HepG2 (cell line): ENCODE results near the gene BARX1. TPM values are rescaled to one million over a fixed set of nuclear protein-coding genes. Genes with fewer than 3 reads are reported as not detected.

Experiments used
- ATAC-seq: fragments of 200-7000 bp; cut with Tn5 transposase; 3 replicates; pipeline ENCODE4 v1.9.1; 2020; ENCODE audit warnings: mild to moderate bottlenecking, moderate library complexity
- BruUV-seq: library from RNA; stranded (reverse); fragments of 400-500 nt; replicated peaks from 2 replicates; lab custom pipeline; 2021; lab: Mats Ljungman, UMichigan
- CTCF ChIA-PET: fragments of 300-600 bp; formaldehyde crosslinking; extraction: SDS; loops from one replicate; lab custom pipeline; 2021; ENCODE audit warnings: low total read pairs, inconsistent platforms, low intra/inter-chr PET ratio; lab: Yijun Ruan, JAX
- POLR2A ChIA-PET: fragments of 350-600 bp; sonication (Branson Sonifier 250); formaldehyde crosslinking; loops from one replicate; lab custom pipeline; 2020; ENCODE audit warnings: antibody characterized with exemption, inconsistent platforms; lab: Yijun Ruan, JAX
- DNase-seq: peaks from one replicate; pipeline ENCODE4 v3.0.0-alpha.2; 2015; ENCODE audit warnings: low spot score
- FAIRE-seq: peaks from 3 replicates; lab custom pipeline; 2011; peaks lifted over from hg19 to GRCh38; lab: Jason Lieb, UNC
- H2AFZ ChIP-seq: one replicate; pipeline ENCODE4 v1.6.1; 2011; ENCODE audit warnings: low read length, inconsistent platforms
- H3K27ac ChIP-seq: fragments of 300-600 bp; 3 replicates; pipeline ENCODE4 v1.8.0; 2011; ENCODE audit warnings: mixed run types, mild to moderate bottlenecking, mixed read lengths, low read length, inconsistent platforms; ENCODE audit not compliant: insufficient read depth; ENCODE audit errors: extremely low read length
- H3K27me3 ChIP-seq, 2 experiments: fragments of 200-600 bp in 1 of 2; 2 replicates in 1 of 2; 3 replicates in 1 of 2; pipeline versions ENCODE4 v1.6.0 to v1.8.0; 2011; ENCODE audit warnings: low read length in 2 of 2, mild to moderate bottlenecking in 2 of 2, moderate library complexity in 2 of 2, inconsistent platforms in 1 of 2; ENCODE audit not compliant: insufficient read depth in 2 of 2, control insufficient read depth in 1 of 2
- H3K36me3 ChIP-seq, 2 experiments: fragments of 200-600 bp in 1 of 2; replicated peaks in 1 of 2; 2 replicates in 1 of 2; 3 replicates in 1 of 2; pipeline versions ENCODE4 v1.5.1 to v1.8.0; 2011; ENCODE audit warnings: low read length in 2 of 2, inconsistent platforms in 1 of 2; ENCODE audit not compliant: insufficient read depth in 2 of 2, control insufficient read depth in 1 of 2
- H3K4me1 ChIP-seq: 2 replicates; pipeline ENCODE4 v1.5.1; 2012; ENCODE audit warnings: low read length, inconsistent platforms; ENCODE audit not compliant: insufficient read depth
- H3K4me2 ChIP-seq: 2 replicates; pipeline ENCODE4 v1.6.0; 2011; ENCODE audit warnings: low read depth, low read length, inconsistent platforms
- H3K4me3 ChIP-seq, 3 experiments: fragments of 200-600 bp in 1 of 3; sonication (generic), shearing (Covaris generic) in 1 of 3; replicated peaks in 1 of 3; 2 replicates each; pipeline ENCODE4 v1.5.1; 2011 to 2016; ENCODE audit warnings: low read length in 3 of 3, inconsistent platforms in 2 of 3, low read depth in 2 of 3, mild to moderate bottlenecking in 2 of 3, control low read depth in 1 of 3, mixed read lengths in 1 of 3; ENCODE audit not compliant: insufficient read depth in 1 of 3
- H3K79me2 ChIP-seq: one replicate; pipeline ENCODE4 v1.6.1; 2011; ENCODE audit warnings: low read length, inconsistent platforms; ENCODE audit not compliant: insufficient read depth
- H3K9ac ChIP-seq: 2 replicates; pipeline ENCODE4 v1.6.0; 2011; ENCODE audit warnings: mild to moderate bottlenecking, low read depth, low read length, inconsistent platforms; ENCODE audit not compliant: insufficient read depth
- H3K9me3 ChIP-seq: 2 replicates; pipeline ENCODE4 v1.5.1; 2012; ENCODE audit warnings: mild to moderate bottlenecking, low read length
- H4K20me1 ChIP-seq: 2 replicates; pipeline ENCODE4 v1.6.0; 2011; ENCODE audit warnings: inconsistent platforms, mild to moderate bottlenecking, low read length, moderate library complexity; ENCODE audit not compliant: insufficient read depth
- MAFF ChIP-seq: IDR thresholded peaks from 2 replicates; pipeline ENCODE4 v1.6.1; 2011; ENCODE audit warnings: low read depth, low read length, improper control_type of control experiment
- MAFK ChIP-seq, 2 experiments: IDR thresholded peaks in 1 of 2; conservative IDR thresholded peaks in 1 of 2; 2 replicates each; pipeline ENCODE4 v1.6.1; 2011; ENCODE audit warnings: improper control_type of control experiment in 2 of 2, low read length in 2 of 2
- ZNF160 ChIP-seq: sonication (generic); formaldehyde crosslinking; IDR thresholded peaks from 2 replicates; pipeline ENCODE4 v1.8.0; 2022; ENCODE audit warnings: mild to moderate bottlenecking, inconsistent platforms, missing genetic modification reagents
- WGBS: methylation state at CpG from one replicate; pipeline ENCODE4 v1.1.6; 2017; ENCODE audit warnings: low lambda C conversion rate; 5-methylcytosine and 5-hydroxymethylcytosine counted together
- in situ Hi-C: cut with HindIII; loops from 2 replicates; pipeline ENCODE4 v1.10.0; 2017; ENCODE audit warnings: low pct_unique_long_range_greater_than_20kb; ENCODE audit not compliant: extremely low pct_ligation_motif_present
- intact Hi-C: fragments of 100-400 bp; cut with micrococcal nuclease; formaldehyde crosslinking; loops from one replicate; pipeline ENCODE4 v1.10.0; 2022; ENCODE audit not compliant: unreplicated experiment
- polyA plus RNA-seq, 8 experiments: library from polyadenylated mRNA; depleted of rRNA in 3 of 8; stranded (reverse) in 7 of 8; unstranded in 1 of 8; fragments of >200 nt; fragmentation: Illumina TruSeq in 4 of 8; extraction: Trizol in 4 of 8; gene quantifications; 2 replicates each; pipeline versions ENCODE4 v1.2.1 to v1.2.3, GENCODE V29; 2011 to 2016; ENCODE audit warnings: low read depth in 4 of 8, missing spikeins in 1 of 8, mixed read lengths in 1 of 8; ENCODE audit not compliant: insufficient read depth in 1 of 8
- total RNA-seq, 5 experiments: library from RNA; depleted of rRNA; stranded (reverse); fragments of >200 nt; fragmentation: Illumina TruSeq; extraction: Trizol; gene quantifications; 2 replicates each; pipeline ENCODE4 v1.2.3, GENCODE V29; 2016; ENCODE audit warnings: low read depth in 1 of 5
- TF ChIP-seq, protein P1 (sequence below): sonication (generic); formaldehyde crosslinking; IDR thresholded peaks from 2 replicates; pipeline ENCODE4 v1.4.0; 2020; ENCODE audit warnings: missing genetic modification reagents
- TF ChIP-seq, protein P2 (sequence below): sonication (generic); formaldehyde crosslinking; IDR thresholded peaks from 2 replicates; pipeline ENCODE4 v1.5.0; 2020; ENCODE audit warnings: missing genetic modification reagents, mild to moderate bottlenecking, borderline replicate concordance

Gene BARX1
- total and polyA plus RNA-seq, 2 of the 13 experiments (the other 11 are each of a cell fraction or from before 2014, with no cell fraction given), result not detected

DNA sequence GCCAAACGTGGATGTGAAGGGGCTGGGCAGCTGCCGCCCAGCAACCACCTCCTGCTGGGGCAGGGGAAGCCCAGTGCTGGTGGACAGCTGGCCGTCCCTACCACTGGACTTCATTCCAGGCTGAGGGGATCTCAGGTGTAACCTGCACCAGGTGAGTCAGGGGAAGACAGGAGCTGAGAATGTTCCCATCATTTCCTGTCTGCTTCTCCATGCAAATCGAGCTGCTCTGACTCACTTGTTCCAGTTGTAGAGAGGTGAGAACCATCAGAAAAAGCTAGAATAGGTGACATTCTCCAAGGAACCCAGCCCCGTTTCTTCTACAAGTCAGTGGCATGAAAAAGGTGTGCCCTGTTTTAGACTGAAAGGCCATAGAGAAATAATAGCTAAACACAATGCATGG lies 21.8 kb upstream of the BARX1 start (continued):
- TF ChIP-seq, protein P1, sequence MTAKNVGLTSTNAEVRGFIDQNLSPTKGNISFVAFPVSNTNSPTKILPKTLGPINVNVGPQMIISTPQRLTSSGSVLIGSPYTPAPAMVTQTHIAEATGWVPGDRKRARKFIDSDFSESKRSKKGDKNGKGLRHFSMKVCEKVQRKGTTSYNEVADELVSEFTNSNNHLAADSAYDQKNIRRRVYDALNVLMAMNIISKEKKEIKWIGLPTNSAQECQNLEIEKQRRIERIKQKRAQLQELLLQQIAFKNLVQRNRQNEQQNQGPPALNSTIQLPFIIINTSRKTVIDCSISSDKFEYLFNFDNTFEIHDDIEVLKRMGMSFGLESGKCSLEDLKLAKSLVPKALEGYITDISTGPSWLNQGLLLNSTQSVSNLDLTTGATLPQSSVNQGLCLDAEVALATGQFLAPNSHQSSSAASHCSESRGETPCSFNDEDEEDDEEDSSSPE (CRISPR knock-in tag), result no peak

DNA sequence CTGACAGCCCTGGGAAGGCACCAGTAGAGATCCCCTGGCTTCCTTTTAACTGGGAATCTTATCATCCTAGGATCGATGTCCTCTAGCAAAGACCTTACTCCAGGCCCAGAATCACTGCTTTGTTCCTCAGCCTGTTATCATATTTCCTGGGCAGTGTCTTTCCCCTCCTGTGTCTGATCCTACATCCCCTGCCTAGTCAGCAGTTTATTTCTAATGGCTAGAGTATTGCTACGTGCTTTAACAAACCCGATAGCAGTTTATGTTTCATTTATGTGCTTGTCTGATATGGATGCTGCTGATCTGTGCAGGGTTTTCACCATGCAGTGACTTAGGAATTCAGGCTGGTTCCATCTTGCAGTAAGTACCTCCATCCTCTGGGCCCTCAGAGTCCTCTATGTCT lies 20.9 kb upstream of the BARX1 start:
- Histone ChIP-seq H4K20me1 (no peaks in the 10 kb centered on the region), H3K4me3 (no peak overlapping the region), H2AFZ (no peak overlapping the region), H3K27ac (no peak overlapping the region), H3K9me3 (no peaks in the 10 kb centered on the region), H3K4me1 (no peaks in the 10 kb centered on the region), H3K4me2 (no peak overlapping the region), H3K9ac (no peak overlapping the region), H3K79me2 (no peaks in the 10 kb centered on the region)
- CTCF ChIA-PET, result no interaction called here
- no peak for ATAC-seq
- in situ Hi-C loops (no loop called here), intact Hi-C loops (no loop called here)
- TF ChIP-seq ZNF160 (CRISPR knock-in tag) (no peak), MAFF (peak; percentile 73; the same call in 1 of the 2 replicates), MAFK (conservative IDR thresholded peaks at IDR 0.05 in 1 of 2, IDR thresholded peaks at IDR 0.05 in 1 of 2; ENCODE audit: low read length in 2 of 2) (peak; percentile 68 to 86)
- TF ChIP-seq, protein P2, sequence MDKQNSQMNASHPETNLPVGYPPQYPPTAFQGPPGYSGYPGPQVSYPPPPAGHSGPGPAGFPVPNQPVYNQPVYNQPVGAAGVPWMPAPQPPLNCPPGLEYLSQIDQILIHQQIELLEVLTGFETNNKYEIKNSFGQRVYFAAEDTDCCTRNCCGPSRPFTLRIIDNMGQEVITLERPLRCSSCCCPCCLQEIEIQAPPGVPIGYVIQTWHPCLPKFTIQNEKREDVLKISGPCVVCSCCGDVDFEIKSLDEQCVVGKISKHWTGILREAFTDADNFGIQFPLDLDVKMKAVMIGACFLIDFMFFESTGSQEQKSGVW (CRISPR knock-in tag), result no peak
- TF ChIP-seq, all 625 proteins: peak for 2
- no peak for DNase-seq
- Histone ChIP-seq H3K27me3 (peaks cover 2 to 7% of the 10 kb centered on the region in 2 experiments; a peak in 1 of 5 replicates), H3K36me3 (no peaks in the 10 kb centered on the region)
- BruUV-seq, result no TSS peak
- POLR2A ChIA-PET, result no interaction called here
- no peak for FAIRE-seq
- WGBS, result 24% methylated on average over 3 of the region's 3 CpGs
